ENCODE results near the gene NAPSA. TPM values are rescaled to one million over a fixed set of nuclear protein-coding genes. Genes with fewer than 3 reads are reported as not detected.
A peak's percentile ranks its signal among the peaks of the same experiment; 100 is the strongest.

Gene NAPSA
- total and polyA plus RNA-seq, 10 of the 15 experiments (the other 5 are each of a cell fraction or from before 2014, with no cell fraction given), result 6.7 to 45.4 (median 17.1) TPM

- peak; percentile 80; the same call in 1 of the 2 replicates for TF ChIP-seq ATF2 (IDR thresholded peaks at IDR 0.05; ENCODE audit: low read length)
- TF ChIP-seq HDGF (IDR thresholded peaks at IDR 0.05), result peak; percentile 24; the same call in 1 of the 2 replicates
- peak; percentile 92 for TF ChIP-seq IRF4 (IDR thresholded peaks at IDR 0.05; ENCODE audit: low read depth, low read length)
- no peak for TF ChIP-seq E2F4 (IDR thresholded peaks at IDR 0.05; ENCODE audit: low read depth, low read length)
- TF ChIP-seq SMAD5 (IDR thresholded peaks at IDR 0.05; ENCODE audit: low read depth), result peak; percentile 87
- TF ChIP-seq ATF7 (IDR thresholded peaks at IDR 0.05; ENCODE audit: low read depth), result peak; percentile 87
- TF ChIP-seq MTA3 (IDR thresholded peaks at IDR 0.05; ENCODE audit: borderline replicate concordance, low read length), result peak; percentile 93; the same call in 1 of the 2 replicates
- peak; percentile 96 for TF ChIP-seq POLR2A (IDR thresholded peaks at IDR 0.05; ENCODE audit: low read depth, low read length)
- no peak; the same call in 1 of the 2 replicates for TF ChIP-seq USF2 (IDR thresholded peaks at IDR 0.05; ENCODE audit: borderline replicate concordance, low read depth, low read length)
- peak; percentile 87 for TF ChIP-seq CREM (IDR thresholded peaks at IDR 0.05; ENCODE audit: low read depth)
- no peak for TF ChIP-seq ZNF592 (IDR thresholded peaks at IDR 0.05)
- peak; percentile 72; the same call in 1 of the 2 replicates for TF ChIP-seq FOXK2 (IDR thresholded peaks at IDR 0.05)
- TF ChIP-seq LARP7 (IDR thresholded peaks at IDR 0.05), result peak; percentile 57; the same call in 1 of the 2 replicates
- no peak for TF ChIP-seq RCOR1 (conservative IDR thresholded peaks at IDR 0.05; ENCODE audit: low read depth, low read length)
- peak; percentile 56 for TF ChIP-seq SP1 (IDR thresholded peaks at IDR 0.05; ENCODE audit: low read depth, low read length)
- TF ChIP-seq TARDBP (IDR thresholded peaks at IDR 0.05; ENCODE audit: borderline replicate concordance), result peak; percentile 18; the same call in 1 of the 2 replicates
- TF ChIP-seq IKZF2 (IDR thresholded peaks at IDR 0.05), result peak; percentile 98
- peak; percentile 71 for TF ChIP-seq CBFB (IDR thresholded peaks at IDR 0.05; ENCODE audit: low read depth)
- peak; percentile 61; the same call in 1 of the 2 replicates for TF ChIP-seq BMI1 (IDR thresholded peaks at IDR 0.05; ENCODE audit: borderline replicate concordance)
- TF ChIP-seq ZNF207 (IDR thresholded peaks at IDR 0.05; ENCODE audit: borderline replicate concordance), result no peak; the same call in 1 of the 2 replicates
- TF ChIP-seq ZBED1 (IDR thresholded peaks at IDR 0.05; ENCODE audit: borderline replicate concordance), result peak; percentile 64; the same call in 1 of the 2 replicates
- TF ChIP-seq IKZF1 (conservative IDR thresholded peaks at IDR 0.05), result peak; percentile 97
- TF ChIP-seq SMARCA5 (IDR thresholded peaks at IDR 0.05), result 0 out of 2 replicates have a peak, but pooled peaks have one; percentile 44
- peak; percentile 53 for TF ChIP-seq CREB1 (IDR thresholded peaks at IDR 0.05; ENCODE audit: low read depth)
- TF ChIP-seq GABPA (IDR thresholded peaks at IDR 0.05; ENCODE audit: low read depth), result no peak
- TF ChIP-seq RAD51 (IDR thresholded peaks at IDR 0.05), result peak; percentile 84
- no peak; the same call in 1 of the 2 replicates for TF ChIP-seq NR2C1 (IDR thresholded peaks at IDR 0.05)
These were observed 20.6 kb downstream of the NAPSA start (continued) for GRCh38 chr19:50344661-50345318.

All from GM12878 (cell line).